Glutamatergic neuron (in vitro differentiated cells): ENCODE results near the gene SPTLC2. TPM values are rescaled to one million over a fixed set of nuclear protein-coding genes. Genes with fewer than 3 reads are reported as not detected.
"Not testable (repeated sequence)": the region's sequence is repeated elsewhere in the genome, so short reads cannot be mapped to it uniquely, and the experiment has no call there.

ENCODE experiments used
- DNase-seq: peaks from one replicate; pipeline ENCODE4 v3.0.0; 2022
- H3K27ac Mint-ChIP-seq: one replicate; pipeline ENCODE4 v1.8.0; 2020; ENCODE audit warnings: mild to moderate bottlenecking, mixed read lengths, inconsistent platforms; ENCODE audit not compliant: unreplicated experiment
- H3K27me3 Mint-ChIP-seq: one replicate; pipeline ENCODE4 v1.8.0; 2020; ENCODE audit warnings: mild to moderate bottlenecking, moderate library complexity, mixed read lengths, inconsistent platforms; ENCODE audit not compliant: unreplicated experiment
- H3K36me3 Mint-ChIP-seq: one replicate; pipeline ENCODE4 v1.8.0; 2020; ENCODE audit warnings: mild to moderate bottlenecking, mixed read lengths, inconsistent platforms; ENCODE audit not compliant: unreplicated experiment
- H3K4me1 Mint-ChIP-seq: one replicate; pipeline ENCODE4 v1.8.0; 2020; ENCODE audit warnings: mild to moderate bottlenecking, low read depth, mixed read lengths, inconsistent platforms; ENCODE audit not compliant: unreplicated experiment
- H3K4me3 Mint-ChIP-seq: one replicate; pipeline ENCODE4 v1.8.0; 2020; ENCODE audit warnings: mild to moderate bottlenecking, mixed read lengths, inconsistent platforms; ENCODE audit not compliant: unreplicated experiment
- H3K9me3 Mint-ChIP-seq: one replicate; pipeline ENCODE4 v1.8.0; 2020; ENCODE audit warnings: mild to moderate bottlenecking, moderate library complexity, mixed read lengths, inconsistent platforms; ENCODE audit not compliant: unreplicated experiment
- long read RNA-seq: library from polyadenylated mRNA; unstranded; transcript quantifications from one replicate; pipeline ENCODE4 v2.0.0, GENCODE V29; 2020; ENCODE audit not compliant: unreplicated experiment
- total RNA-seq: library from RNA; stranded (reverse); fragmentation: NEBNext Ultra II Directional; extraction: Animal tissue kit (Norgen Biotek cat#: 25700); gene quantifications from one replicate; pipeline ENCODE4 v1.2.1, GENCODE V29; 2021; ENCODE audit not compliant: unreplicated experiment
- TF ChIP-seq, protein P1 (sequence below): fragments of 200-600 bp; sonication (generic); IDR thresholded peaks from one replicate; pipeline ENCODE4 v1.5.0; 2021; ENCODE audit not compliant: partially characterized antibody, unreplicated experiment

SPTLC2 gene, protein sequence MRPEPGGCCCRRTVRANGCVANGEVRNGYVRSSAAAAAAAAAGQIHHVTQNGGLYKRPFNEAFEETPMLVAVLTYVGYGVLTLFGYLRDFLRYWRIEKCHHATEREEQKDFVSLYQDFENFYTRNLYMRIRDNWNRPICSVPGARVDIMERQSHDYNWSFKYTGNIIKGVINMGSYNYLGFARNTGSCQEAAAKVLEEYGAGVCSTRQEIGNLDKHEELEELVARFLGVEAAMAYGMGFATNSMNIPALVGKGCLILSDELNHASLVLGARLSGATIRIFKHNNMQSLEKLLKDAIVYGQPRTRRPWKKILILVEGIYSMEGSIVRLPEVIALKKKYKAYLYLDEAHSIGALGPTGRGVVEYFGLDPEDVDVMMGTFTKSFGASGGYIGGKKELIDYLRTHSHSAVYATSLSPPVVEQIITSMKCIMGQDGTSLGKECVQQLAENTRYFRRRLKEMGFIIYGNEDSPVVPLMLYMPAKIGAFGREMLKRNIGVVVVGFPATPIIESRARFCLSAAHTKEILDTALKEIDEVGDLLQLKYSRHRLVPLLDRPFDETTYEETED
- 33.9 TPM for total RNA-seq
- long read RNA-seq, full-length matches to known transcripts: 8 of 11 reads
- long read RNA-seq, partial matches to known transcripts: 1 of 11 reads
- long read RNA-seq, other reads (novel, unspliced or antisense): 2 of 11 reads

DNA sequence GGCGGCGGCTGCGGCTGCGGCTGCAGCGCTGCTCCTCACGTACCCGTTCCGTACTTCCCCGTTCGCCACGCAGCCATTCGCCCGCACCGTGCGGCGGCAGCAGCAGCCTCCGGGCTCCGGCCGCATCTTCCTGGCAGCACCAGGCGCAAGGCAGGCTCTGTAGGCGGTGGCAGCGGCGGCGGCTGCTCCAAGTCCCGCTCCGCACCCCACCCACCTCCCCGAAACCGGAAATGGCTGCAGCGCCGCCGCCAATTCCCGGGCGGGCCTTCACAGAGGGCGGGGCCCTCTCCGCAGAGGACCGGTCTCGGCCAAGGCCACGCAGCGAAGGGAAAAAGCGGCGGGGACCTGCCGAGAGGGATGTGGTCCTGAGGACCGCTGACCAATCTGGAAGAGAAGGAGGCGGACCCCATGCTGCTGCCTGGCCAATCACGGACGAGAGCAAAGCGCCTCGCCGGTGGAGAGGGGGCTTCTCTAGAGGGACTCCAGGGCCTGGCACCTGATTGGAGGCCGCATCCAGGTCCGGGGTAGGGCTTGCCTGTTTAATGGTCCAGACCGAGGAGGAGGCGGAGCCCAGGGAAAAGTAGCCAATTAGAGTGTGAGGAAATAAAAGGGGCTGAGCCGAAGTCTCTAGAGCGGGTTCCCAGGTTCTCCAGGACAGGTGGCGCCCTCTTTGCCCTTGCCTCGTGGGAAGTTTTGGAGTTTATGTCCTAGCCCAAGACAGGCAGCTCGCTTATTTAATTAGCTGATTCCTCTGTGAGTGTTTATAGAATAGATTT is at the start of gene SPTLC2:
TSS of gene SPTLC2 (minus strand) at position 184 of the 776 bp plus-strand sequence. CDS start at position 126, 58 bp downstream.
- TF ChIP-seq, protein P1, sequence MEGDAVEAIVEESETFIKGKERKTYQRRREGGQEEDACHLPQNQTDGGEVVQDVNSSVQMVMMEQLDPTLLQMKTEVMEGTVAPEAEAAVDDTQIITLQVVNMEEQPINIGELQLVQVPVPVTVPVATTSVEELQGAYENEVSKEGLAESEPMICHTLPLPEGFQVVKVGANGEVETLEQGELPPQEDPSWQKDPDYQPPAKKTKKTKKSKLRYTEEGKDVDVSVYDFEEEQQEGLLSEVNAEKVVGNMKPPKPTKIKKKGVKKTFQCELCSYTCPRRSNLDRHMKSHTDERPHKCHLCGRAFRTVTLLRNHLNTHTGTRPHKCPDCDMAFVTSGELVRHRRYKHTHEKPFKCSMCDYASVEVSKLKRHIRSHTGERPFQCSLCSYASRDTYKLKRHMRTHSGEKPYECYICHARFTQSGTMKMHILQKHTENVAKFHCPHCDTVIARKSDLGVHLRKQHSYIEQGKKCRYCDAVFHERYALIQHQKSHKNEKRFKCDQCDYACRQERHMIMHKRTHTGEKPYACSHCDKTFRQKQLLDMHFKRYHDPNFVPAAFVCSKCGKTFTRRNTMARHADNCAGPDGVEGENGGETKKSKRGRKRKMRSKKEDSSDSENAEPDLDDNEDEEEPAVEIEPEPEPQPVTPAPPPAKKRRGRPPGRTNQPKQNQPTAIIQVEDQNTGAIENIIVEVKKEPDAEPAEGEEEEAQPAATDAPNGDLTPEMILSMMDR: no peak
- H3K27me3 Mint-ChIP-seq: peaks cover 2% of the 10 kb centered on the region
- H3K36me3 Mint-ChIP-seq: no peaks in the 10 kb centered on the region
- peaks cover 7% of the 10 kb centered on the region for H3K4me1 Mint-ChIP-seq
- peak; percentile 97 for DNase-seq
- peak within 1 kb of the TSS; percentile 72 for H3K27ac Mint-ChIP-seq
- H3K4me3 Mint-ChIP-seq: peak within 1 kb of the TSS; percentile 89
- peaks cover 3% of the 10 kb centered on the region for H3K9me3 Mint-ChIP-seq

DNA sequence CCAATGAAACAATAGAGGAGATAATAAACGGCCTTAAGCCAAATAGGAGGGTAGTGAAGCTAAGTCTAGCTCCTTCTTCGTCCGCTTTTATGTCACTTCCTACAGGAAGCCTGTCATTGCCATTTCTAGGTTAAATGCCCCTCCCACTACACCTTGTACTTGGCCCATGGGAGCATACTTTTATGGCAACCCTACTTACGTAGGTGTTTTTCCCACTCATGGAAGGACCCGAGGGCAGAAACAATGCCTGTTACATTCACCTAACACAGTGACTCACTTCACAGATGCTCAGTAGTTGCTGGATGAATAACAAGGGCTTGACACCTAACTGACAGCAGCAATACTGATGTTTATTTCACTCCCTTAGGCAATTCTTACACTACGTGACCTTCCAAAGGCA is 46.9 kb upstream of the SPTLC2 start:
- no peaks in the 10 kb centered on the region for H3K27me3 Mint-ChIP-seq
- H3K9me3 Mint-ChIP-seq: no peaks in the 10 kb centered on the region
- TF ChIP-seq, protein P1: no peak
- no peak overlapping the region for H3K27ac Mint-ChIP-seq
- H3K4me1 Mint-ChIP-seq: peaks cover 15% of the 10 kb centered on the region
- no peaks in the 10 kb centered on the region for H3K36me3 Mint-ChIP-seq
- no peak for DNase-seq
- H3K4me3 Mint-ChIP-seq: no peak overlapping the region

DNA sequence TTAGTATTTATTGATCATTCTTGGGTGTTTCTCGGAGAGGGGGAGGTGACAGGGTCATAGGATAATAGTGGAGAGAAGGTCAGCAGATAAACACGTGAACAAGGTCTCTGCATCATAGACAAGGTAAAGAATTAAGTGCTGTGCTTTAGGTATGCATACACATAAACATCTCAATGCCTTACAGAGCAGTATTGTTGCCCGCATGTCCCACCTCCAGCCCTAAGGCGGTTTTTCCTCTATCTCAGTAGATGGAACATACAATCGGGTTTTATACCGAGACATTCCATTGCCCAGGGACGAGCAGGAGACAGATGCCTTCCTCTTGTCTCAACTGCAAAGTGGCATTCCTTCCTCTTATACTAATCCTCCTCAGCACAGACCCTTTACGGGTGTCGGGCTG is 45.1 kb upstream of the SPTLC2 start:
- peaks cover 15% of the 10 kb centered on the region for H3K4me1 Mint-ChIP-seq
- H3K27ac Mint-ChIP-seq: peak overlapping the region; percentile 20
- not testable (repeated sequence) for DNase-seq, H3K36me3 Mint-ChIP-seq, H3K27me3 Mint-ChIP-seq, H3K9me3 Mint-ChIP-seq
- H3K4me3 Mint-ChIP-seq: peak overlapping the region; percentile 18

DNA sequence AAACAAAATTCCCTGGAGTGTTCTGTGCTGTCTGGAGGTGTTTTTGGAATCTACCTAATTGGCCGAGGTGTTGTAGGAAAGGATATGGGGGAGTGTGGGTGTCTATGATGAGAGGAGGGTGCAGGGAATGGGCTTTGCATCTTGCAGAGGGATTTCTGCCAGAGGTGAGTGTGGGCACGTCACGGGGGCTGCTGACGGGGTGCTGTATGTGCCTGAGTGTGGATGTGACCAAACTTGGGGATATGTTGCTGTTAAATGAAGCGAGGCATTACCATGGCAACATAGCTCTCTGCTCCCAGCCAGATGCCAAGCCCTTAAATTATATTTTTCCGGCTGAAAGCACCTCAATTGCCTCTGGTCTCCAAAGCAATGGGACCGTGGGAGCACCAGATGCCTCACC is 44.3 kb upstream of the SPTLC2 start:
- Mint-ChIP-seq H3K36me3 (no peaks in the 10 kb centered on the region), H3K9me3 (no peaks in the 10 kb centered on the region), H3K4me3 (peak overlapping the region; percentile 19), H3K27me3 (peaks cover 2% of the 10 kb centered on the region), H3K27ac (peak overlapping the region; percentile 52), H3K4me1 (peaks cover 15% of the 10 kb centered on the region)
- TF ChIP-seq, protein P1: no peak
- no peak for DNase-seq

DNA sequence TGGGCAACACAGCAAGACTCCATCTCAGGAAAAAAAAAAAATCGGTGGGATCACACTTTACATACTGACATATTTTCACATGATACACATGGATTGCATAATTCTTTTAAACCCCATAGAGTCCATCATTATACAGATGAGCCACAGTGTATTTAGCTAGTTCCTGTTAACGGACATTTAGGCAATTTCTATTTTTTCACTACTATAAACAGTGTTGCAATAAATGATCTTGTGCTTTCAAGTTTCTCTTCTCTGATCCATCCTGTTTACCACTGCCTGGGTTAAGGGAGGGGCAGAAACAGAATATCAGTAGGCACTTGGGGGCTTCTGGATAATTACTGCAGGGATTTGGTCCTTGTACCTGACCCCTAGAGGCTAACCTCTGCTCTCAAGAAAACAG is 43.4 kb upstream of the SPTLC2 start:
- Mint-ChIP-seq H3K4me1 (peaks cover 18% of the 10 kb centered on the region), H3K27me3 (peaks cover 5% of the 10 kb centered on the region), H3K27ac (no peak overlapping the region), H3K36me3 (no peaks in the 10 kb centered on the region), H3K9me3 (no peaks in the 10 kb centered on the region), H3K4me3 (no peak overlapping the region)
- TF ChIP-seq, protein P1: no peak
- DNase-seq: no peak
